DND-41 (cell line): ENCODE results near the gene CDO1.

Experiments
- EZH2 ChIP-seq: IDR thresholded peaks from 3 replicates; pipeline ENCODE4 v1.6.1; 2012; ENCODE audit warnings: borderline replicate concordance, low read depth, mild to moderate bottlenecking, moderate library complexity, low read length, inconsistent platforms; ENCODE audit not compliant: severe bottlenecking
- TF ChIP-seq, protein P1 (sequence below): IDR thresholded peaks from 2 replicates; pipeline ENCODE4 v1.5.1; 2012; ENCODE audit warnings: borderline replicate concordance, low read length, moderate library complexity, mild to moderate bottlenecking; ENCODE audit not compliant: poor library complexity, severe bottlenecking; ENCODE audit errors: extremely low read depth

DNA sequence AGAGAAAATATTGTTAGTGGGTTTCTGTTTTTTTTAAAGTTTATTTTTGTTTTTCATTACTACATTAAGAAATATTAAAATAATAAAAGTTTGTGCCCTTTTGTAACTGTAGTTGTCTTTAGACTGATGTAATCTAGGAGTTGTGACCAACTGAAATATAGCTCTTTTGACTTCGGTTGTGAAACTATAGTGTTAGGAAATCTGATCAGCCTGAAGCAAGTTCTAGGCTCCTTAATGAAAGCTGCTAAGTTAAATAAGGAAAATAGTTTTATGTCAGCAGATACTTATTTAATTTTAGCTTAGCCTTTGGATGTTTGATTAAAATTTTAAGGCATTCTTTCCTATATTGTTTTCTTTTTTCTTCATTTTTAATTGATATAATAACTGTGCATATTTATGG is 39.5 kb upstream of the CDO1 start:
- TF ChIP-seq, protein P1, sequence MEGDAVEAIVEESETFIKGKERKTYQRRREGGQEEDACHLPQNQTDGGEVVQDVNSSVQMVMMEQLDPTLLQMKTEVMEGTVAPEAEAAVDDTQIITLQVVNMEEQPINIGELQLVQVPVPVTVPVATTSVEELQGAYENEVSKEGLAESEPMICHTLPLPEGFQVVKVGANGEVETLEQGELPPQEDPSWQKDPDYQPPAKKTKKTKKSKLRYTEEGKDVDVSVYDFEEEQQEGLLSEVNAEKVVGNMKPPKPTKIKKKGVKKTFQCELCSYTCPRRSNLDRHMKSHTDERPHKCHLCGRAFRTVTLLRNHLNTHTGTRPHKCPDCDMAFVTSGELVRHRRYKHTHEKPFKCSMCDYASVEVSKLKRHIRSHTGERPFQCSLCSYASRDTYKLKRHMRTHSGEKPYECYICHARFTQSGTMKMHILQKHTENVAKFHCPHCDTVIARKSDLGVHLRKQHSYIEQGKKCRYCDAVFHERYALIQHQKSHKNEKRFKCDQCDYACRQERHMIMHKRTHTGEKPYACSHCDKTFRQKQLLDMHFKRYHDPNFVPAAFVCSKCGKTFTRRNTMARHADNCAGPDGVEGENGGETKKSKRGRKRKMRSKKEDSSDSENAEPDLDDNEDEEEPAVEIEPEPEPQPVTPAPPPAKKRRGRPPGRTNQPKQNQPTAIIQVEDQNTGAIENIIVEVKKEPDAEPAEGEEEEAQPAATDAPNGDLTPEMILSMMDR: no peak
- no peak for TF ChIP-seq EZH2
